HepG2 (cell line): Measurements from ENCODE around the gene RAN. TPM values are rescaled to one million over a fixed set of nuclear protein-coding genes. Genes with fewer than 3 reads are reported as not detected.

Source experiments
- ATAC-seq: fragments of 200-7000 bp; cut with Tn5 transposase; 3 replicates; pipeline ENCODE4 v1.9.1; 2020; ENCODE audit warnings: mild to moderate bottlenecking, moderate library complexity
- BruUV-seq: library from RNA; stranded (reverse); fragments of 400-500 nt; replicated peaks from 2 replicates; lab custom pipeline; 2021; lab: Mats Ljungman, UMichigan
- CTCF ChIA-PET: fragments of 300-600 bp; formaldehyde crosslinking; extraction: SDS; loops from one replicate; lab custom pipeline; 2021; ENCODE audit warnings: low total read pairs, inconsistent platforms, low intra/inter-chr PET ratio; lab: Yijun Ruan, JAX
- POLR2A ChIA-PET: fragments of 350-600 bp; sonication (Branson Sonifier 250); formaldehyde crosslinking; loops from one replicate; lab custom pipeline; 2020; ENCODE audit warnings: antibody characterized with exemption, inconsistent platforms; lab: Yijun Ruan, JAX
- DNase-seq: peaks from one replicate; pipeline ENCODE4 v3.0.0-alpha.2; 2015; ENCODE audit warnings: low spot score
- FAIRE-seq: peaks from 3 replicates; lab custom pipeline; 2011; peaks lifted over from hg19 to GRCh38; lab: Jason Lieb, UNC
- H2AFZ ChIP-seq: one replicate; pipeline ENCODE4 v1.6.1; 2011; ENCODE audit warnings: low read length, inconsistent platforms
- H3K27ac ChIP-seq: fragments of 300-600 bp; 3 replicates; pipeline ENCODE4 v1.8.0; 2011; ENCODE audit warnings: mixed run types, mild to moderate bottlenecking, mixed read lengths, low read length, inconsistent platforms; ENCODE audit not compliant: insufficient read depth; ENCODE audit errors: extremely low read length
- H3K27me3 ChIP-seq, 2 experiments: fragments of 200-600 bp in 1 of 2; 2 replicates in 1 of 2; 3 replicates in 1 of 2; pipeline versions ENCODE4 v1.6.0 to v1.8.0; 2011; ENCODE audit warnings: low read length in 2 of 2, mild to moderate bottlenecking in 2 of 2, moderate library complexity in 2 of 2, inconsistent platforms in 1 of 2; ENCODE audit not compliant: insufficient read depth in 2 of 2, control insufficient read depth in 1 of 2
- H3K36me3 ChIP-seq, 2 experiments: fragments of 200-600 bp in 1 of 2; replicated peaks in 1 of 2; 2 replicates in 1 of 2; 3 replicates in 1 of 2; pipeline versions ENCODE4 v1.5.1 to v1.8.0; 2011; ENCODE audit warnings: low read length in 2 of 2, inconsistent platforms in 1 of 2; ENCODE audit not compliant: insufficient read depth in 2 of 2, control insufficient read depth in 1 of 2
- H3K4me1 ChIP-seq: 2 replicates; pipeline ENCODE4 v1.5.1; 2012; ENCODE audit warnings: low read length, inconsistent platforms; ENCODE audit not compliant: insufficient read depth
- H3K4me2 ChIP-seq: 2 replicates; pipeline ENCODE4 v1.6.0; 2011; ENCODE audit warnings: low read depth, low read length, inconsistent platforms
- H3K4me3 ChIP-seq, 3 experiments: fragments of 200-600 bp in 1 of 3; sonication (generic), shearing (Covaris generic) in 1 of 3; replicated peaks in 1 of 3; 2 replicates each; pipeline ENCODE4 v1.5.1; 2011 to 2016; ENCODE audit warnings: low read length in 3 of 3, inconsistent platforms in 2 of 3, low read depth in 2 of 3, mild to moderate bottlenecking in 2 of 3, control low read depth in 1 of 3, mixed read lengths in 1 of 3; ENCODE audit not compliant: insufficient read depth in 1 of 3
- H3K79me2 ChIP-seq: one replicate; pipeline ENCODE4 v1.6.1; 2011; ENCODE audit warnings: low read length, inconsistent platforms; ENCODE audit not compliant: insufficient read depth
- H3K9ac ChIP-seq: 2 replicates; pipeline ENCODE4 v1.6.0; 2011; ENCODE audit warnings: mild to moderate bottlenecking, low read depth, low read length, inconsistent platforms; ENCODE audit not compliant: insufficient read depth
- H3K9me3 ChIP-seq: 2 replicates; pipeline ENCODE4 v1.5.1; 2012; ENCODE audit warnings: mild to moderate bottlenecking, low read length
- H4K20me1 ChIP-seq: 2 replicates; pipeline ENCODE4 v1.6.0; 2011; ENCODE audit warnings: inconsistent platforms, mild to moderate bottlenecking, low read length, moderate library complexity; ENCODE audit not compliant: insufficient read depth
- AGO2 ChIP-seq: fragments of 200-400 bp; formaldehyde crosslinking; optimal IDR thresholded peaks from 2 replicates; pipeline ENCODE3; 2017; ENCODE audit warnings: mild to moderate bottlenecking, low read depth, low read length, moderate library complexity
- ATF7 ChIP-seq, 2 experiments: fragments of 450-650 bp in 1 of 2; sonication (generic) in 1 of 2; formaldehyde crosslinking in 1 of 2; IDR thresholded peaks; 2 replicates each; pipeline versions ENCODE4 v1.4.0 to v1.6.1; 2016 to 2020; ENCODE audit warnings: antibody characterized with exemption in 1 of 2, mild to moderate bottlenecking in 1 of 2, missing genetic modification reagents in 1 of 2
- CBFB ChIP-seq: sonication (generic); formaldehyde crosslinking; IDR thresholded peaks from 2 replicates; pipeline ENCODE4 v1.4.0; 2020; ENCODE audit warnings: missing genetic modification reagents
- CBX5 ChIP-seq: sonication (generic); formaldehyde crosslinking; IDR thresholded peaks from 2 replicates; pipeline ENCODE4 v1.4.0; 2020; ENCODE audit warnings: missing genetic modification reagents, borderline replicate concordance
- FOXK2 ChIP-seq: fragments of 450-650 bp; IDR thresholded peaks from 2 replicates; pipeline ENCODE4 v1.6.1; 2016
- HOXA3 ChIP-seq: sonication (generic); formaldehyde crosslinking; IDR thresholded peaks from 2 replicates; pipeline ENCODE4 v1.5.0; 2020; ENCODE audit warnings: missing genetic modification reagents
- KLF15 ChIP-seq: sonication (generic); formaldehyde crosslinking; IDR thresholded peaks from 2 replicates; pipeline ENCODE4 v1.8.1; 2023; ENCODE audit warnings: borderline replicate concordance, mild to moderate bottlenecking, inconsistent platforms, missing genetic modification reagents, mixed read lengths
- PCBP2 ChIP-seq: fragments of 200-400 bp; formaldehyde crosslinking; optimal IDR thresholded peaks from 2 replicates; pipeline ENCODE3; 2018; ENCODE audit warnings: low read length, low read depth; ENCODE audit not compliant: poor library complexity, severe bottlenecking
- RBM22 ChIP-seq: fragments of 200-400 bp; formaldehyde crosslinking; optimal IDR thresholded peaks from 2 replicates; pipeline ENCODE3; 2017; ENCODE audit warnings: mild to moderate bottlenecking, low read length, moderate library complexity
- SMAD3 ChIP-seq: sonication (generic); formaldehyde crosslinking; IDR thresholded peaks from 2 replicates; pipeline ENCODE4 v1.4.0; 2020; ENCODE audit warnings: missing genetic modification reagents
- SMC3 ChIP-seq: IDR thresholded peaks from 2 replicates; pipeline ENCODE4 v1.6.1; 2011; ENCODE audit warnings: low read length, improper control_type of control experiment
- WIZ ChIP-seq: sonication (generic); formaldehyde crosslinking; IDR thresholded peaks from 2 replicates; pipeline ENCODE4 v1.5.1; 2020; ENCODE audit warnings: mild to moderate bottlenecking, missing genetic modification reagents
- ZC3H13 ChIP-seq: sonication (generic); formaldehyde crosslinking; IDR thresholded peaks from 2 replicates; pipeline ENCODE4 v1.8.1; 2023; ENCODE audit warnings: mild to moderate bottlenecking, missing genetic modification reagents, moderate library complexity
- ZNF225 ChIP-seq: sonication (generic); formaldehyde crosslinking; IDR thresholded peaks from 2 replicates; pipeline ENCODE4 v1.4.0; 2020; ENCODE audit warnings: mild to moderate bottlenecking, missing genetic modification reagents
- ZNF232 ChIP-seq: sonication (generic); formaldehyde crosslinking; IDR thresholded peaks from 2 replicates; pipeline ENCODE4 v1.4.0; 2020; ENCODE audit warnings: missing genetic modification reagents, borderline replicate concordance
- ZNF33A ChIP-seq: sonication (generic); formaldehyde crosslinking; IDR thresholded peaks from 2 replicates; pipeline ENCODE4 v1.5.1; 2020; ENCODE audit warnings: missing genetic modification reagents, mild to moderate bottlenecking, moderate library complexity, borderline replicate concordance
- ZNF552 ChIP-seq: sonication (generic); formaldehyde crosslinking; IDR thresholded peaks from 2 replicates; pipeline ENCODE4 v1.9.0; 2022; ENCODE audit warnings: missing genetic modification reagents, mild to moderate bottlenecking, borderline replicate concordance
- ZNF670 ChIP-seq: sonication (generic); formaldehyde crosslinking; IDR thresholded peaks from 2 replicates; pipeline ENCODE4 v1.8.0; 2022; ENCODE audit warnings: mild to moderate bottlenecking, missing genetic modification reagents, borderline replicate concordance
- WGBS: methylation state at CpG from one replicate; pipeline ENCODE4 v1.1.6; 2017; ENCODE audit warnings: low lambda C conversion rate; 5-methylcytosine and 5-hydroxymethylcytosine counted together
- in situ Hi-C: cut with HindIII; loops from 2 replicates; pipeline ENCODE4 v1.10.0; 2017; ENCODE audit warnings: low pct_unique_long_range_greater_than_20kb; ENCODE audit not compliant: extremely low pct_ligation_motif_present
- intact Hi-C: fragments of 100-400 bp; cut with micrococcal nuclease; formaldehyde crosslinking; loops from one replicate; pipeline ENCODE4 v1.10.0; 2022; ENCODE audit not compliant: unreplicated experiment
- polyA plus RNA-seq, 8 experiments: library from polyadenylated mRNA; depleted of rRNA in 3 of 8; stranded (reverse) in 7 of 8; unstranded in 1 of 8; fragments of >200 nt; fragmentation: Illumina TruSeq in 4 of 8; extraction: Trizol in 4 of 8; gene quantifications; 2 replicates each; pipeline versions ENCODE4 v1.2.1 to v1.2.3, GENCODE V29; 2011 to 2016; ENCODE audit warnings: low read depth in 4 of 8, missing spikeins in 1 of 8, mixed read lengths in 1 of 8; ENCODE audit not compliant: insufficient read depth in 1 of 8
- total RNA-seq, 5 experiments: library from RNA; depleted of rRNA; stranded (reverse); fragments of >200 nt; fragmentation: Illumina TruSeq; extraction: Trizol; gene quantifications; 2 replicates each; pipeline ENCODE4 v1.2.3, GENCODE V29; 2016; ENCODE audit warnings: low read depth in 1 of 5
- TF ChIP-seq, protein P1 (sequence below): sonication (generic); formaldehyde crosslinking; IDR thresholded peaks from 2 replicates; pipeline ENCODE4 v1.5.1; 2020; ENCODE audit warnings: missing genetic modification reagents, mild to moderate bottlenecking, borderline replicate concordance

Gene RAN
- total and polyA plus RNA-seq, 2 of the 13 experiments (the other 11 are each of a cell fraction or from before 2014, with no cell fraction given), result 1,335 to 1,630 TPM

DNA sequence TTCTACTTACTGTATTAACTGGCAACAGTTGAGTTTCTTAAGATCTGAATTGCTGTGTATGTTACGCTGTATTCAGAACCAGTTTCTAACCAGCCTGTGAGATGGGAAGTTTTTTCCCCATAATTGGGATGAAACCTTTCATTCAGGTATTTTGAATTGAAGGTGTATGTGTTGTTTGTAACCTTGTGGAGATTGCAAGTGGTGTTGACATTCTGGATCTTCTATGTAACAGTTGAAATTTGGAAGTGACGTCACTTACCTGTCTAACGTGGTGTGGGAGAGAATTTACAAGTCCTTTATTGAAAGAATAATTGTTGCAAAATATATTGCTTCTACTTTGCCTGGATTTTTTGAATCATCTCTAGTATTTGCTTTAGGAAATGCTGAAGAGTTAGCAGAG lies 5.5 kb downstream of the RAN start (continued):
- TF ChIP-seq, protein P1, sequence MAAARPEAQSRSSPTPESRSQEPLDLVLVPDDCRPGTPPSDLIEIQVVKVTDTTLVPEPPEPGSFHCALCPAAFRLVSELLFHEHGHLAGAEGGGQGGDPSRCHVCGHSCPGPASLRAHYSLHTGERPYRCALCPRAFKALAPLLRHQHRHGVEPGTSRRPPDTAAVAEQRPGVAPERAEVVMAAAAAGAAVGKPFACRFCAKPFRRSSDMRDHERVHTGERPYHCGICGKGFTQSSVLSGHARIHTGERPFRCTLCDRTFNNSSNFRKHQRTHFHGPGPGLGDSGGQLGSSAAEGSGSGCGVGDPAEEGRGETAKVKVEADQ, result no peak
- no peak for TF ChIP-seq ZNF232 (CRISPR knock-in tag)
- TF ChIP-seq ATF7 (IDR thresholded peaks at IDR 0.05), result peak; percentile 50
- TF ChIP-seq ATF7 (CRISPR knock-in tag; IDR thresholded peaks at IDR 0.05), result no peak
- TF ChIP-seq PCBP2, result no peak
- TF ChIP-seq CBFB, result no peak

DNA sequence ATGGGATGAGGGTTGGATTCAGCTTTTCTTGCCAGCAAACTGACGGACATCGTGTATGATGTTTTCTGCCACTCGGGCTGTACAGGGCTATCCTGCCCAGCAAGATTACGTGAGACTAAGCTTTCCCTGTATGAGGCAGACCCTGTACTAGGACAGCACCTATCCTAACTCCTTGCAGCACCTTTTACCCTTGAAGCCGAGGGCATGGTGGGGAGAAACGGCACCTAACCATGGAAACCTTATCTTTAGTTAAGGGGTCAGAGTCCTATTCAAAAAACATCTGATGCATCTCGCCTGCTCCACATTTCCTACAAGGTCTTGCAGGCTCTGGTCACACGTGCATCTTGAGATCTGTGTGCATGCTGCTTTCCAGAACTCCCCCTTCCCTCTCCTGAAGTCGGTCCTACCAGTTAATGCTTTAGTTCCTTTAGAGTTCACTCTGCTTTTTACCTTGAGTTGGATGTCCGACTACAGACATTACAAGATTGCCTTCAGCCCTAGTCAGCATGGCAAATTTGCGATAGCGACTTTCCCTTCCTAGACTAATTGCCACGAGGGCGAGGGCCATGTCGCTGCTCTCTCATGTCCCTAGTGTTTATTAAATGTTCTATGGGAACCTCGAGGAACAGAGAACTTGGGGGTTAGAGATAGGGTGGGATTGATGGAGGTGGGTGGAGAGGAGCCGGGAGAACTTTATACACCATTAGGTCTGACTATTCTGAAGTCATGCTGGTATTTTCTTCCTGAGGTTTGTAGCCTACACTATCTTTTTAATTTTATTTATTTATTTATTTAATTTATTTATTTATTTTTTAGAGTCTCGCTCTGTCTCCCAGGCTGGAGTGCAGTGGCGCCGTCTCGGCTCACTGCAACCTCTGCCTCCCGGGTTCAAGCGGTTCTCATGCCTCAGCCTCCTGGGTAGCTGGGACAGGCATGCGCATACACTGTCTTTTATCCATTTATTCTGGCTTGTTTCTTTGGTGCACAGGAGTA lies 6.6 kb downstream of the RAN start:
- 60% methylated on average over 24 of the region's 24 CpGs for WGBS
- CTCF ChIA-PET, result no interaction called here
- POLR2A ChIA-PET, result interaction anchor here (0.8 to 1.4 kb wide), 2 partner anchors 22 to 53 kb away, joined by 3 read pairs; no protein-coding TSS in a partner anchor
- no peak for TF ChIP-seq KLF15 (CRISPR knock-in tag)
- no peak for TF ChIP-seq ZNF225
- no peak for TF ChIP-seq SMC3
- peak; percentile 68; the same call in 1 of the 2 replicates for TF ChIP-seq ZC3H13 (CRISPR knock-in tag)
- TF ChIP-seq RBM22, result peak; percentile 98
- no peak for TF ChIP-seq ZNF33A (CRISPR knock-in tag)
- no peak for TF ChIP-seq SMAD3 (CRISPR knock-in tag)
- TF ChIP-seq CBX5 (CRISPR knock-in tag), result no peak
- no peak for TF ChIP-seq ZNF670 (CRISPR knock-in tag)
- TF ChIP-seq WIZ (CRISPR knock-in tag), result no peak
- TF ChIP-seq AGO2, result peak; percentile 35
- no peak for TF ChIP-seq ZNF552
- no peak for TF ChIP-seq FOXK2
- no peak for TF ChIP-seq HOXA3 (CRISPR knock-in tag)

More for the DNA sequence above, 6.6 kb downstream of the RAN start:
- DNase-seq (no peak), FAIRE-seq (no peak), ATAC-seq (peak; percentile 34)
- intact Hi-C loops (no loop called here), in situ Hi-C loops (no loop called here)
- H3K9ac ChIP-seq, result no peak overlapping the region
- H4K20me1 ChIP-seq, result peaks cover 23% of the 10 kb centered on the region
- H3K4me1 ChIP-seq, result peaks cover 68% of the 10 kb centered on the region
- H2AFZ ChIP-seq, result no peak overlapping the region
- no peak overlapping the region for H3K27ac ChIP-seq
- no peak overlapping the region for H3K4me3 ChIP-seq
- H3K79me2 ChIP-seq, result peaks cover 10% of the 10 kb centered on the region
- H3K4me2 ChIP-seq, result no peak overlapping the region
- H3K27me3 ChIP-seq, result peaks cover 1 to 9% of the 10 kb centered on the region in 2 experiments; a peak in 2 of 5 replicates
- no peaks in the 10 kb centered on the region for H3K9me3 ChIP-seq
- peaks cover 11 to 37% of the 10 kb centered on the region in 2 experiments for H3K36me3 ChIP-seq
- BruUV-seq, result no TSS peak
